NCI-H2107 (cell line): ENCODE data around the gene ALDH6A1.
"Not testable (repeated sequence)": the region's sequence is repeated elsewhere in the genome, so short reads cannot be mapped to it uniquely, and the experiment has no call there.

Experiments
- DNase-seq: peaks from one replicate; lab custom pipeline; 2025; lab: John Stamatoyannopoulos, UW

Gene ALDH6A1

GRCh38 chr14:74084277-74085046 is at the start of gene ALDH6A1, which contains the start of gene LIN52:
Gene ALDH6A1 (minus strand): TSS chr14:74084453. CDS start chr14:74084394, 59 bp downstream.
Gene LIN52 (plus strand): TSS chr14:74084956. CDS start chr14:74084975, 19 bp downstream.
- peak; percentile 99 for DNase-seq

DNA sequence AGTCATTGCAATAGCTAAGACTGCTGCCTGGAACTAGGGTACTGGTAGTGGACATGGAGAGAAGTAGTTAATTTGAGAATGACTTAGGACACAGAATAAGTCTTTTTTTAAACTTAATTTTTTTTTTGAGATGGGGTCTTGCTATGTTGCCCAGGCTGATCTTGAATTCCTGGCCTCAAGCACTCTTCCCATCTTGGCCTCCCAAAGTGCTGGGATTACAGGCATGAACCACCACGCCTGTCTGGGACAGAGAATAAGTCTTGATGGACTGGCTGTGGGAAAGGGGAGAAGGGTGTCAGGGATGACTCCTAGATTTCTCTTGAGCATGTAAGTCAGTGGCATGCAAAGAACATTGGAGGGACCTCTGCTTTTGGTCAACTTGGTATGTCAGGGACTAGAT is 43.4 kb upstream of the ALDH6A1 start:
- DNase-seq = no peak

DNA sequence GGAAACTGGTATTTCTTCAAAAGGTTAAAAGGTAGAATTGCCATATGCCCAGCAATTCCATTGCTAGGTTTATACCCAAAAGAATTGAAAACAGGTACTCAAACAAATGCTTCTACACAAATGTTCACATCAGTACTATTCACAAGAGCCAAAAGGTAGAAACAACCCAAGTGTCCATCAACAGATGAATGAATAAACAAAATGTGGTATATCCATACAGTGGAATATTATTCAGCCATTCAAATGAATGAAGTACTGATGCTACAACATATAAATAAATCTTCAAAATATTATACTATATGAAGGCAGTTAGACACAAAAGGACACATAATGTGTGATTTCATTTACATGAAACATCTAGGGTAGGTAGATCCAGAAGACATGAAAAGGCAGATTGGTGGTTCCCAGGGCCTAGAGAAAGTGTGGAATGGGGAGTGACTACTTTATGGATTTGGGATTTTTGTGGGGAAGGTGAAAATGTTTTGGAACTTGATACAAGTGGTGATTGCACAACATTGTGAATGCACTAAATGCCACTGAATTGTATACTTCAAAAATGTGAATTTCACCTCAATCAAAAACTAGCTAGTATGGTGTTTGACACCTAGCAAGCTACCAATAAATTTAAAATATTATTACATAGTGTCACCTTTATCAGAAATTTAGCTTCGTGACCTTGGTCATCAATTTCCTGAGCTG is 42.2 kb upstream of the ALDH6A1 start:
- no peak for DNase-seq

DNA sequence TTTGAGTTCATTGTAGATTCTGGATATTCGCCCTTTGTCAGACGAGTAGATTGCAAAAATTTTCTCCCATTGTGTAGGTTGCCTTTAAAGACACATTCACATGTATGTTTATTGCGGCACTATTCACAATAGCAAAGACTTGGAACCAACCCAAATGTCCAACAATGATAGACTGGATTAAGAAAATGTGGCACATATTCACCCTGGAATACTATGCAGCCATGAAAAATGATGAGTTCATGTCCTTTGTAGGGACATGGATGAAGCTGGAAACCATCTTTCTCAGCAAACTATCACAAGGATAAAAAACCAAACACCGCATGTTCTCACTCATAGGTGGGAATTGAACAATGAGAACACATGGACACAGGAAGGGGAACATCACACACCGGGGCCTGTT is 41.2 kb upstream of the ALDH6A1 start:
- DNase-seq = not testable (repeated sequence)

DNA sequence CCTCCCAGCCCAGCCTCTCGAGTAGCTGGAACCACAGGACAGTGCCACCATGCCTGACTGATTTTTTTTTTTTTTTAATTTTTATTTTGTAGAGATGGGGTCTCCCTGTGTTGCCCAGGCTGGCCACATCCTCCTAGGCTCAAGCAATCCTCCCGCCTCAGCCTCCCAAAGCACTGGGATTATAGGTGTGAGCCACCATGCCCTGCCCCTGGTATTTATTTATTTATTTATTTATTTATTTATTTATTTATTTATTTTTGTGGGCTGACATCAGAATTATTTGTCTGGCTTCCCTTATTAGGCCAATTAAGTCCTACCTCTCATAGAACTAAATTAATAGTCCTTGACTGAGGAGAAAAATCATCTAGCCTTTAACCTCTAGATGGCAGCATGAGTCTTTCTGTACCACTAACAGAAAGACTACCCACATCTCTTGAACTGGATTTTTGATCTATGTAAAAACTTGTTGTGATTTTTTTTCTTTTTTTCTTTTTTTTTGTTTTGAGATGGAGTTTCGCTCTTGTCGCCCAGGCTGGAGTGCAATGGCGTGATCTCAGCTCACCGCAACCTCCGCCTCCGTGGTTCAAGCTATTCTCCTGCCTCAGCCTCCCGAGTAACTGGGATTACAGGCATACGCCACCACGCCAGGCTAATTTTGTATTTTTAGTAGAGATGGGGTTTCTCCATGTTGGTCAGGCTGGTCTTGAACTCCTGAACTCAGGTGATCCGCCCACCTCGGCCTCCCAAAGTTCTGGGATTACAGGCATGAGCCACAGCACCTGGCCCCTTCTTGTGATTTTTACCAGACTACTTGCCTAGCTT is 27.4 kb upstream of the ALDH6A1 start:
- peak; percentile 35 for DNase-seq

DNA sequence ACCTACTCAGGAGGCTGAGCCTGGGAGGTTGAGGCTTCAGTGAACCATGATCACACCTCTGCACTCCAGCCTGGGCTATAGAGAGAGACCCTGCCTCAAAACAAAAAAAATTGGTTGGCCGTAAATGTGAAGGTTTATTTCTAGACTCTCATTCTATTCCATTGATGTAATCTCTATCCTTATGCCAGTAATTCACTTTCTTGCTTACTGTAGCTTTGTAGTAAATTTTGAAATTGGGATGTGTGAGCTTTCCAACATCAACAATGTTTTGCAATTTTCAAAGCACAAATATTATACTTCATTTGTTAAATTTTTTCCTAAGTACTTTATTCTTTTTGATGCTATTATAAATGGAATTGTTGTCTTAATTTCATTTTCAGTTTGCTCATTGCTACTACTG is 25.1 kb upstream of the ALDH6A1 start:
- no peak for DNase-seq

GRCh38 chr14:74105381-74105780 is 21.1 kb upstream of the ALDH6A1 start:
- no peak for DNase-seq

DNA sequence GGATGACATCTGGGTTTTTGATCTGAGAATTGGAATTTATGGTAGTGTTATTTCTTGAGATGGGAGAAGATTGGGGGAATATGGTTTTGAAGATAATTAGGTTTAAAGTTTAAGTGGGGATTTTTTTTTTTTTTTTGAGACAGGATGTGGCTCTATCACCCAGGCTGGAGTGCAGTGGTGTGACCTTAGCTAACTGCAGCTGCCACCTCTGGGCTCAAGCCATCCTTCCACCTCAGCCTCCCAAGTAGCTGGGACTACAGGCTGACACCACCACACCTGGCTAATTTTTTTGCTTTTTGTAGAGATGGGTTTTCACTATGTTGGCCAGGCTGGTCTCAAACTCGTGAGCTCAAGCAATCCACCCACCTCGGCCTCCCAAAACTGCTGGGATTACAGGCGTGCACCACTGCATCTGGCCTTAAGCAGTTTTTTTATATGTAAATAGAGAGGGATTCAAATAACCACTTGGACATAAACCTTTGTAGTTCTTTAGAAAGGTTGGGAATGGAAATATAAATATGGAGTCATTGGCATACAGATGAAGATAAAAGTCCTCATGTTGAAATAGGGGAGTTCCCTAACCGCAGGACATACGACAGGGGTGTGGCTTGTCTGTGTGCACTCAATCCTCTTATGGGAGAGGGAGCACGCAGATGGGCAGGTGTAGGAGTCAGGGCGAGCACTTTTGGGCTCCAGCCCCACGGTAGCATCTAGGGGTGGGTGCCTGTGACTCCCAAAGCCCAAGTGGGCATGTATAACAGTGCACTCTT is 5.2 kb upstream of the ALDH6A1 start:
- no peak for DNase-seq

- no peak for DNase-seq
These were observed 1.6 kb upstream of the ALDH6A1 start for GRCh38 chr14:74085828-74086227.

- DNase-seq = no peak
These were observed 889 bp upstream of the ALDH6A1 start for GRCh38 chr14:74085047-74085637.

GRCh38 chr14:74083784-74084276 is 423 bp downstream of the ALDH6A1 start:
- DNase-seq = no peak

DNA sequence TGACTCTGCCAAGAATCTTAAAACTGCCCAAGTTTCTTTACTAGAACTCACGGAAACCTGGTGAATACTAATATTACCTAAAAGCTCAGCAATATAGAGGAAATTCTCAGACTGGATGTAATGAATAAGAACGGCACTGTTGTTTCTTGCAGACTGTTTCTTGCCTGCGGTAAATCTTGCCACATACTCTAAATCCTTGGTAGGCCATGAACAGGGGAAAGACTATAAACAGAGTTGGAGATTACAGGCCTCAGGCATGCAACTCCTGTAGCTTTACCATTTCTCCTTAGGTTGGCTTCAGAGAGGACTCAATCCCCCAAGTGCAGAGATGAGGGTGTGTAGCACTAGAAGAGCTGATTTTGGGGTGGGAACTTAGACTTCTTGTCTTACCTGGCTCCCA is 1.1 kb downstream of the ALDH6A1 start:
- DNase-seq = no peak

DNA sequence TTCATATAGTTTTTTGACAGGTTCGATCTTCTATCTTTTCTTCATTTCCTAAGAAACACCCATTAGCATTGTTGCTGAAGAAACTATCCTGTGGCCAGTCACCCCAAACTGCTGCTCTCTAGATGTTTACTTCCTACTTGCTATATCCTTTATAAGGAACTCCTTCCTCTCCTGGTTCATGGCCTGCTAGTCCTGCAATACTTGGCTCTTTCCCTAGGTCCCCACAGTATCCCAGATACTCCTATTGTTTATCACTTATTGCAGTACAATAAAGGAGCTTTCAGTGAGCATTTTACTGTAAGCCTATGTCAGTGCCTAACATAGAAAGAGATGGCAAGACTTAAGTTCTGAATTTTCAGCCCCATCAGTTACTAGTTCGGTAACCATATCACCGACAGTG is 2.8 kb downstream of the ALDH6A1 start:
- DNase-seq = no peak

GRCh38 chr14:74080820-74081460 is 3.3 kb downstream of the ALDH6A1 start:
- no peak for DNase-seq

DNA sequence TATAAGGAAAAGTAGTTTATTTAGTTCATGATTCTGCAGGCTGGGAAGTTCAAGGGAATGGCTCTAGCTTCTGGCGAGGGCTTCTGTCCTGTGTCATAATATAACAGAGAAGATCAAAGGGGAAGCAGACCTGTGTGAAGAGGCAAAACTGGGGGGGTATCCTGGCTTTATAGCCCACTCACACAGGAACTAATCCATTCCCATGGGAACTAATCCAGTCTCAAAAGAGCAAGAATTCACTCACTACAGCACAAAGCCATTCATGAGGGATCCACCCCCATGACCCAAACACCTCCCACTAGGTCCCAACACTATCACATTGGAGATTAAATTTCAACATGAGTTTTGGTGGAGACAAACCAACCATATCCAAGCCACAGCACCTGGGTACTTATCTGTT is 6.9 kb downstream of the ALDH6A1 start:
- DNase-seq = no peak

GRCh38 chr14:74065746-74066575 is 18.3 kb downstream of the ALDH6A1 start:
- DNase-seq = no peak

GRCh38 chr14:74064883-74065282 is 19.4 kb downstream of the ALDH6A1 start:
- no peak for DNase-seq

DNA sequence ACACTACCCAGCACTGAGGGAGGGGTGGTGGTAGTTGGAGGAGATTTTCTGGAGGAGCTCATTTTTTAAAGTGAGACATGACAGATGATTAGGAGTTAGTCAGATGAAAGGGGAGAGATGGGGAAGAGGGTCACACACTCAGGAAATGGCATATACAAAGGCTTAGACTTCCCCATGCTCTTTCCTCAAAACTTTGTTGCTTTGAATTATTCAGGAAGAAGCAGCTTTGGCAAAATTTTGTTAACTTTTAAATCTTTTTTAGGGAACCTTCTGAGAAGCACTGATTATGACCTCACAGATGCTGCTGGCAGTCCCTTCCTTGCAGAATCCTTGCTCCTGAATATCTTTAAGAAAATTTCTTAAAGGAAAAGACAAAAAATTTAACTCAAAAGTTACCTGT is 19.8 kb downstream of the ALDH6A1 start:
- DNase-seq = no peak

DNA sequence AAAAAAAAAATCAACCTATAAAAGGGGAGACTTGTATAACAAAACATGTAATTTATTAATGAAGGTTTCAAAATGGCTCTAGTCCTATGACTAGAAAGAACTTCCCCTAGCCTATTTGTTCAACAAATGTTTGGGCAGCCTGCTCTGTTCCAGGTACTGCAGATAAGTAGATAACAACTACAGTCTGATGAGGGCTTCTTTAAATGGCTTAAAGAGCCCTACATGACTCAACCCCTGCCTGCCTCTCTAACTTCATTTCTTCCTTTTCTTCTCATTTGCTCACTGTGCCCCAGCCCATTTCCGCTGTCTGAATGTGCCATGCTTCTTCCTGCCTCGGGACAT is 21.5 kb downstream of the ALDH6A1 start:
- no peak for DNase-seq
